ENCODE results near the gene NPAS3.

Gene NPAS3

GRCh38 chr14:32968972-32969544 is 30.4 kb downstream of the NPAS3 start:
- TF ChIP-seq, protein P1, sequence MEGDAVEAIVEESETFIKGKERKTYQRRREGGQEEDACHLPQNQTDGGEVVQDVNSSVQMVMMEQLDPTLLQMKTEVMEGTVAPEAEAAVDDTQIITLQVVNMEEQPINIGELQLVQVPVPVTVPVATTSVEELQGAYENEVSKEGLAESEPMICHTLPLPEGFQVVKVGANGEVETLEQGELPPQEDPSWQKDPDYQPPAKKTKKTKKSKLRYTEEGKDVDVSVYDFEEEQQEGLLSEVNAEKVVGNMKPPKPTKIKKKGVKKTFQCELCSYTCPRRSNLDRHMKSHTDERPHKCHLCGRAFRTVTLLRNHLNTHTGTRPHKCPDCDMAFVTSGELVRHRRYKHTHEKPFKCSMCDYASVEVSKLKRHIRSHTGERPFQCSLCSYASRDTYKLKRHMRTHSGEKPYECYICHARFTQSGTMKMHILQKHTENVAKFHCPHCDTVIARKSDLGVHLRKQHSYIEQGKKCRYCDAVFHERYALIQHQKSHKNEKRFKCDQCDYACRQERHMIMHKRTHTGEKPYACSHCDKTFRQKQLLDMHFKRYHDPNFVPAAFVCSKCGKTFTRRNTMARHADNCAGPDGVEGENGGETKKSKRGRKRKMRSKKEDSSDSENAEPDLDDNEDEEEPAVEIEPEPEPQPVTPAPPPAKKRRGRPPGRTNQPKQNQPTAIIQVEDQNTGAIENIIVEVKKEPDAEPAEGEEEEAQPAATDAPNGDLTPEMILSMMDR (IDR thresholded peaks at IDR 0.05; ENCODE audit: insufficient read depth, low read depth, low read length, missing control alignments): no peak
- no peak overlapping the region for H3K4me3 ChIP-seq (ENCODE audit: low read length)
- DNase-seq (ENCODE audit: low read depth): no peak

DNA sequence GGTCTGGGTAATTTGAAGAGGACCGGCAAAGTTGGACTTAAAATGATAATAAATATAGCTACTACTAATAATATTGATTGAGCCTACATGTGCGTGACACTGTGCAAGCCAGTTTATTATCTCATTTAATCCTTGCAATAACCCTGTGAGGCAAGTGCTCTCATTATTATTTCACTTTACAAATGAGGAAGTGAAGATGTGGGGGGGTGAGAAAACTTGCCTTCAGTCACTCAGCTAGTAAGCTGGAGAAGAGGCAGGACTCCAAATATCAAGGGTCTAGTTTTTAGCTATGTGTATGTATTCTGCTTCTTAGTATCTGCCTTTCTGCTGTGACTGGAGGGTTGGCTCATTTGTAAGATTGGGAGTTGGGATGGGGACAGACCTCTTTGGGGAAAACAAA is 39.2 kb downstream of the NPAS3 start:
- no peak for DNase-seq (ENCODE audit: low read depth)
- H3K4me3 ChIP-seq (ENCODE audit: low read length): no peak overlapping the region
- TF ChIP-seq, protein P1 (IDR thresholded peaks at IDR 0.05; ENCODE audit: insufficient read depth, low read depth, low read length, missing control alignments): no peak

GRCh38 chr14:32978691-32979255 is 40.1 kb downstream of the NPAS3 start:
- TF ChIP-seq, protein P1 (IDR thresholded peaks at IDR 0.05; ENCODE audit: insufficient read depth, low read depth, low read length, missing control alignments): no peak
- DNase-seq (ENCODE audit: low read depth): no peak
- H3K4me3 ChIP-seq (ENCODE audit: low read length): no peak overlapping the region

- no peak overlapping the region for H3K4me3 ChIP-seq (ENCODE audit: low read length)
- TF ChIP-seq, protein P1 (IDR thresholded peaks at IDR 0.05; ENCODE audit: insufficient read depth, low read depth, low read length, missing control alignments): no peak
- no peak for DNase-seq (ENCODE audit: low read depth)
These were observed 41.7 kb downstream of the NPAS3 start for GRCh38 chr14:32980178-32980901.

DNA sequence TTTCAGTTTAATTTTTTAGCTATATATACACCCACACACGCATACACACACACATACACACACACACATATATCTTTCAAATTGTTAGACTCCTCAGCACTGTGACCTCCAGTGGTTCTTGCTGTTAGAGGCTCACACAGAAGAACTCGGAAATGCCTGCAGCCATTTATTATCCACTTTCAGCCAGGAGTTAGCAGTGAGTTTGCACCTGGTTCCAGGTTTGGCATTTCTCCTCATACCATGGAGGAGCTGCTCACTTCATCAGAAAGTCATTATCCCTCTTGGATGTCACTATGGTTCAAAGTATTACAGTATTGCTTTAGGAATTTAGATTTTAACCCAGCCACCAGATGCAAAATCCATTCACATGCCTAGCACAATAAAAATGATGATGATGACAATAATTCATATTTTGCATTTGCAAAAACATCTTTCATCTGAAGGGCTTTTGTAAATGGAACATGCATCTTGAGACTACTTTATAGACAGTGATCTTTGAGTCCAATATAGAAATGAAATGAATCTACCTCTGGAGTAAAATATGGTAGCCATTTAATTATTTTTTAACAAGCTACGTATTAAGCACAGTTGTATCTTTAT is 42.3 kb downstream of the NPAS3 start:
- no peak for DNase-seq (ENCODE audit: low read depth)
- no peak overlapping the region for H3K4me3 ChIP-seq (ENCODE audit: low read length)
- TF ChIP-seq, protein P1 (IDR thresholded peaks at IDR 0.05; ENCODE audit: insufficient read depth, low read depth, low read length, missing control alignments): no peak

DNA sequence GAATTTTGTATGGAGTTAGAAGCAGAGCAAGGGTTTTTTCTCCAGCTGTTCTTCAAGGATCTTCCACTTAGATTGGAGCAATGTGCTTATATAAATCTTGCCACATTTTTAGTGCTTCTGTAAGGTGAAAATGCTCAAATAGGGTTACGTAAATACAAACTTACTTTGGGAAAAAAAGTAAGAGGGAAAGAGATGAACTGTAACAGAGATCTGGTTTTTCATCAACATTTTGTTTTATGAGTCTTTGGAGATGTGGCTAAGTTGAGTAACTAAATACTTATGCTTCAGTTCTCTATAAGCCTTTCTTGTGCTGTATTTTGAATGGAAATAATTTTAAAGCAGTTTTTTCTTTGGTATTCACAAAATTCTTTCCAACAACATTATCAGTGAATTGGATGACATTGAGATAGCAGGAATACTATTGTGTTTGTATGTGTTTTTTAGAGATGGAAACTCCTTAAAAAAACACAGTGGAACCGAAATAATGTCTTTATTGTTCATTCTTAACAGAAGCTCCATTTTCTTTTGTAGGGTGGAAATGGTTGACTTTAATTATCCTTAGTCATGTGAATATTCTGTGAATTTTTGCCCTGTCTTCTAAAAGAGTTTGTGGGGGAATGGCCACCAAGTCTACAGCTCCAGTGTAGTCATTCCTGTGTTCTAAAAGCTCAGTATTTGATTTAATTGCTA is 45.7 kb downstream of the NPAS3 start:
- TF ChIP-seq, protein P1 (IDR thresholded peaks at IDR 0.05; ENCODE audit: insufficient read depth, low read depth, low read length, missing control alignments): no peak
- DNase-seq (ENCODE audit: low read depth): no peak
- no peak overlapping the region for H3K4me3 ChIP-seq (ENCODE audit: low read length)

Measured in epithelial cell of esophagus (primary cell).